T follicular helper cell (primary cell): ENCODE measurements around the gene CTSF.
"Not testable (repeated sequence)": the region's sequence is repeated elsewhere in the genome, so short reads cannot be mapped to it uniquely, and the experiment has no call there.

ENCODE experiments used
- DNase-seq: peaks from one replicate; pipeline ENCODE4 v3.0.0-alpha.2; 2020; ENCODE audit warnings: low read depth
- total RNA-seq, 2 experiments: gene quantifications; one replicate each; lab custom pipeline; 2026; lab: John Stamatoyannopoulos, UW

The CTSF gene
- 1.4 to 34.5 reads per million in 2 experiments for total RNA-seq

DNA sequence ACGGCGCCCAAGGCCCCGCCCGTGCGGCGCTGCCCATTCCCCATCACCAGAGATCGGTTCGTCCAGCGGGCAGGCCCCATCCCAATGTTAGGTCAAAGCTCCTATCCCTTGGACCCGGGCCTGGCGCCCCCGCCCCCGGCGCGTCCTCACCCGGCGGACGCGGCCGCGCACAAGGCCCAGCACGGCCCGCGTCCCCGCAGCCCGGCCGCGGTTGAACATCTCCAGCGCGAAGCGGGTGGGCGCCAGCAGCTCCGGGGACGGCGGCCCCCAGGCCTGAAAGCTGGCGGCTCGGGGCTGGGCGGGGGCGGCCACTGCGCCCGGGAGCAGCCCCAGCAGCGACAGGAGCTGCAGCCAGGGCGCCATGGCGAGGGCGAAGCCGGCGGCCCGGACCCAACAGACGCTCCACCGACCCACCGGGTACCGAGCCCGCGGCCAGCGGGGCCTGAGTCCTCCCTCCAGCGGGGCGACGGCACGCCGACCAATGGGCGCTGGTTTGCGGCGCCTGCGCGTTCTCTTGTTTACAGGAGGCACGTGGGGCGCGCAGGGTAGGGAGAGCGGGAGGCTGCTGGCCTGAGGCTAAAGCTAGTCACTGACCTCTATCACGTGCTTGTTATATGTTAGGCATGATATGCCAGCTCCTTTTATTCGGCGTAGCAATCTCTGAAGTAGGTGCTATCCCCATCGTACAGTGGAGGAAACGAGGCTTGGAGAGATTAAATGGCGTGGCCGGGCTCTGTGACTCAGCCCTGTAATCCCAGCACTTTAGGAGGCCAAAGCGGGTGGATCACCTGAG, at the start of gene CTSF:
Gene CTSF (minus strand): TSS at position 483 of the 793 bp plus-strand sequence. CDS start 120 bp downstream, at position 363.
- DNase-seq = peak; percentile 56

DNA sequence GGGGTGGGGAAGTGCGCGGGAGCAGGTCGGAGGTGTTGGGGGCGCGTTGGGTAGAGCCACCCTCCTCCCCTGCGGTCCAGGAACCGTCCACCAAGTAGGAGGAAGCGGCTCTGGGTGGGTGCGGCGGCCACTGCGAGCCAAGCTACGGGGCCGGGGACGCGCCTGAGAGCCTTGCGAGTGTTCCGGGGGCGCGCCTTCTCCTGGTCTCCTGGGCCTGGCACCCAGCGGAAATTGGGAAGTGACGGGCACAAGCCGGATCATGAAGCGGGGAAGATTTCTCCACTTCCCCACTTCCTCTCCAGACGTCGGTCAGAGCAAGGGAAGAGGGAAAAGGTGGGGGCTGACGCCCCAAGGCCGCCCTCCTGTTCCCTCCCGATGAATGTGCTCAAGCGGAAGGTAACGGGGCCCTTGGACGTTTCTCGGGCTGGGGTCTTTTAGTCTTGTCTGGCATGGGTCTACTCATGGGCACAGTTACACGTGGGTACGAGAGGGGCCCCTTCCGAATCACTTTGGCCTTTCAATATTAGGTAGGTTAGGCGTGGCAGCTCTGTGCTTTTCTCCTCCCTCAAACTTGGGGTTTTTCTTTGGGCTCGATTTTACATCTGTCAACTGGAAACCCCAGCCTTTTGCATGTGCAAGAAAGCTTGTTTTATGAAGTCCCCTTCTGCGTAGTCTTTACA, 48.9 kb upstream of the CTSF start:
- no peak for DNase-seq

DNA sequence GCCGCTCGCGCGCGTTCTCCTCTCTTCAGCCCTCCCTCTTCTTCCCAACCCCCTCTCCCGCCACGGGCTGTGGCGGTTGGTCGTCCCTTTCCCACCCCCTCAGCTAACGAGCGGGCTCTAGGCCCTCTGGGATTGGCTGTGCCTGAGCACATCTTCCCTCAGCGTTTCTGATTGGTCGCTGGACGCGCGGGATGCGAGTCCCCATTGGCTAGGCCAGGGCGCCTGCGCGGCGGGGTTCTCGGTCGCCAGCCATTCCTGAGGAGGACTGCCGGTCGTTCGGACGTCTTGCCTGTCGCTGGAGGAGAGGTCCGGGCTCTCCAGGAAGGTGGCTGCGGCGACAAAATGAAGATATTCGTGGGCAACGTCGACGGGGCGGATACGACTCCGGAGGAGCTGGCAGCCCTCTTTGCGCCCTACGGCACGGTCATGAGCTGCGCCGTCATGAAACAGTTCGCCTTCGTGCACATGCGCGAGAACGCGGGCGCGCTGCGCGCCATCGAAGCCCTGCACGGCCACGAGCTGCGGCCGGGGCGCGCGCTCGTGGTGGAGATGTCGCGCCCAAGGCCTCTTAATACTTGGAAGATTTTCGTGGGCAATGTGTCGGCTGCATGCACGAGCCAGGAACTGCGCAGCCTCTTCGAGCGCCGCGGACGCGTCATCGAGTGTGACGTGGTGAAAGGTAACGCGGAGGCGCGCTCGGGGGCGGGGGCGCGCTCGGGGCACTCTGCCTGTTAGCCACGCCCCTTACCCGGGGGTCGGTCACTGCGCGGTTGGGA, 48.2 kb upstream of the CTSF start, which contains the start of gene RBM14:
Gene RBM14 (plus strand): TSS at position 252 of the 776 bp plus-strand sequence. CDS start 91 bp downstream, at position 343.
- peak; percentile 98 for DNase-seq

DNA sequence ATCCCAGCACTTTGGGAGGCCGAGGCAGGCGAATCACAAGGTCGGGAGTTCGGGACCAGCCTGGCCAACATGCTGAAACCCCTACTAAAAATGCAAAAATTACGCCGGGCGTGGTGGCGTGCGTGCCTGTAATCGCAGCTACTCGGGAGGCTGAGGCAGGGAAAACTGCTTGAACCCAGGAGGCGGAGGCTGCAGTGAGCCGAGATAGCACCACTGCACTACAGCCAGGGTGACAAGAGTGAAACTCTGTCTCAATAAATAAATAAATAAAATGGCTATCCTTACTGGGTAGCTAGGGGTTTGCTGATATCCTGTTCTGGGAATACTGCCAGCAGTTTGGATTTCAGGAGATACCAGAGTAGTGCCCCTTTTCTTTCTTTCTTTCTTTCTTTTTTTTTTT, 45.7 kb upstream of the CTSF start:
- no peak for DNase-seq

DNA sequence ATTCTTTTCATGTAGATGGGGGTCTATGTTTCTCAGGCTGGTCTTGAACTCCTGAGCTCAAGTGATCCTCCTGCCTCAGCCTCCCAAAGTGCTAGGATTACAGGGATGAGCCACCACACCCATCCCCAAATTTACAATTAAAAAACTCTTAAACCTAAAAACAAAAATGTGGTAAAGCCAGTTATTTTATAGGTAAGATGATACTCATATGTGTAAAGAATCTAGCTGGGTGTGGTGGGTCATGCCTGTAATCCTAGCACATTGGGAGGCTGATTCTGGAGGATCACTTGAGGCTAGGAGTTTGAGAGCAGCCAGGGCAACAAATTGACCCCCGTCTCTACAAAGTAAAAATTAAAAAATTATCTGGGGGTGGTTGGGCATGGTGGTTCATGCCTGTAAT, 44.1 kb upstream of the CTSF start:
- DNase-seq = no peak

DNA sequence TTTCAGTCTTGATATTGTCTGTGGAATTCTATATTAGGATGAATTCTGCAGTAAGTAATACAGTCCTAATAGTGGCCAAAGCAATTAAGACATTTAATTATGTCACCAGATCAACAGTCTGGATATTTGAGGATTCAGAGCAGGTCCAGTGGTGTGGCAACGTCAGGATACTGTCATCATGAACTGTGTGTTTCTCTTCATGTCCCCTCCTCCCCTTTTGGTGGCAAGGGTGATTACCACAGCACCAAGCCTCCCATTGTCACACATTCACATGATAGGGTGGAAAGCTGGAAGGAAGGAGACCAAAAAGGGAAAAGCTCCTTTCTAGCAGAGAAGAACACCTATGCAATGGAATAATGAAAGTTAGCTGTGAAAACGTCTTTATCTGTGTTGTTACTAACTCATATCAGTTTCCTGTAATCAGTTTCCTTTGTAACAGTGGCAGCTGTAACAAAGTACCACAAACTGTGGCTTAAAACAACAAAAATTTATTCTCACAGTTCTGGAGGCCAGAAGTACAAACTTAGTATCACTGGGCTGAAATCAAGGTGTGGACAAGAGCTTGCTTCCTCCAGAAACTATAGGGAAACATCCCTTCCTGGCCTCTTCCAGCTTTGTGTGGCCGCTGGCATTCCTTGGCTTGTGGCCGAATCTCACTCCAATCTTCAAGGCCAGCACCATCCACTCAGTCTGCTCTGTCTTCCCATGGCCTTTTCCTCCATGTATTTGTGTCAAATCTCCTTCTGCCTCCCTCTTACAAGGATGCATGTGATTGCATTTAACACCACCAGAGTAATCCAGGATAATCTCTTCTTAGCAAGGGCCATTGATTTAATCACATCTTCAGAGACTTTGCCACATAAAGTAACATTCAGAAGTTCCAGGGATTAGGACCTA, 41.6 kb upstream of the CTSF start:
- no peak for DNase-seq

DNA sequence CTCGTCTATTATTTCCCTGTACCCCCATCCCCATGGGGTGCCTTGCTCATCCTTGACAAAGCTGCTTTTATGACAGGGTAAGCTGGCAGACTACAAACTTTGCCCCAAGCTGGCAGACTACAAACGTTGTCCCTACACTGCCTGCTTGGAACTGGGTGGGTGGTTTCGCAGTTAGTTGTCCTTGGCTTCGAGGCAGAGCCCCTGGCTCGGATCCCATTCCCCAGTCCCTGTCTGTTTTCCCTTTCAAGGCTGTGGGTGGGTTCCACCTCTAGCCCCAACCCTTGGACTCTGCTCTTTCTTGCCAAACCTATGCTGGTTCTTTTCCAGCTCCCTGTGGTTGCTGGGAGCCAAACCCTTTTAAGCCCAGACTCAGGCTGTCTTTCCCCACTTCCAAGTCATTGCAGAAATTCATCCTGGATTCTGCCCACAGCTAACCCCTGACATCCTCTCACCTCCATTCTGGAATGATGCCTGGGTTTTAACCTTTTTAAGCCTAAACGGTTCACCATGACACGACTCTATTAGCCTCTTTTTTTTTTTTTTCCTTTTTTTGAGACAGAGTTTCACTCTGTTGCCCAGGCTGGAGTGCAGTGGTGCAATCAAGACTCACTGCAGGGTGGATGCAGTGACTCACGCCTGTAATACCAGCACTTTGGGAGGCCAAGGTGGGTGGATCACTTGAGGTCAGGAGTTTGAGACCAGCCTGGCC, 38.9 kb upstream of the CTSF start:
- no peak for DNase-seq

DNA sequence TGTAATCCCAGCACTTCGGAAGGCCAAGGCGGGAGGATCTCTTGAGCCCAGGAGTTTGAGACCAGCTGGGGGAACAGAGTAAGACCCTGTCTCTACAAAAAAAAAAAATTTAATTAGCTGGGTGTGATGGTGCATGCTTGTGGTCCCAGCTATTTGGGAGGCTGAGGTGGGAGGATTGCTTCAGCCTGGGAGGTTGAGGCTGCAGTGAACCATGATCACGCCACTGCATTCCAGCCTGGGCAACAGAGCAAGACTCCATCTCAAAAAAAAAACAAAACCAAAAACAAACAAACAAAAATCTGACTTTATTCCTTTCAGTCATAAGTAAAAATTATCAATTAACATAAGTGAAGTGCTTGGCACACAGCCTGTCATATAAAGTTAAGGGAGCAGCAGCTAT, 38.2 kb upstream of the CTSF start:
- not testable (repeated sequence) for DNase-seq

DNA sequence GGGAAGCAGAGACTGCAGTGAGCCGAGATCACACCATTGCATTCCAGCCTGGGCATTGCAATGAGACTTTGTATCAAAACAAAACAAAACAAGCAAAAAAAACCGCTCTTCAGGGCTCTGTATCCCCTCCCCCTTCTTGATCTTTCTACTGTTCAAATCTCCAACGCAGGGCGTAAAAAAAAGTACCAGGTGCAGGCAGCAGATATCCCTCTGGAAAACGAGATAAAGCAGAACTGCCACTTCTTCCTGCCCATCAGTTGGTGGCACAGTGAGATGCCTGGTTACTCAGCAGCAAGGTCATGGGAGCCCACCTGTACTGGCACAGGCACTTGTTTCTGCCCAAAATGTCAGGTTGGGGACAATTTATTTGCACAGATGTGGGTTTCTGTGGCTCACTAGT, 35.7 kb upstream of the CTSF start:
- no peak for DNase-seq

DNA sequence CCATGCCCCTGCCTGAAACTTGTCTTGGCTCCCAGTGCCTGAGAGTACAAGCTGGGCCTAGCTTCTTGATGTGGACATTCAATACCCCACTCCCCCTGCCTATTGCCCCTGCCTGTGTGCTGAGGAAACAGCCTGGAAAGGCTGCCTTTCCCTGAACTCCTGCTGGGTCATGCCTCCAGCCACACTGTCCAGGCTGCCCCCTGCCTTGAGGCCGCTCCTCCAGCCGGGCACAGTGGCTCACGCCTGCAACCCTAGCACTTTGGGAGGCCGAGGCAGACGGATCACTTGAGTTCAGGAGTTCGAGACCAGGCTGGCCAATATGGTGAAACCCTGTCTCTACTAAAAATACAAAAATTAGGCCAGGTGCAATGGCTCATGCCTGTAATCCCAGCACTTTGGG, 34.7 kb upstream of the CTSF start:
- no peak for DNase-seq

DNA sequence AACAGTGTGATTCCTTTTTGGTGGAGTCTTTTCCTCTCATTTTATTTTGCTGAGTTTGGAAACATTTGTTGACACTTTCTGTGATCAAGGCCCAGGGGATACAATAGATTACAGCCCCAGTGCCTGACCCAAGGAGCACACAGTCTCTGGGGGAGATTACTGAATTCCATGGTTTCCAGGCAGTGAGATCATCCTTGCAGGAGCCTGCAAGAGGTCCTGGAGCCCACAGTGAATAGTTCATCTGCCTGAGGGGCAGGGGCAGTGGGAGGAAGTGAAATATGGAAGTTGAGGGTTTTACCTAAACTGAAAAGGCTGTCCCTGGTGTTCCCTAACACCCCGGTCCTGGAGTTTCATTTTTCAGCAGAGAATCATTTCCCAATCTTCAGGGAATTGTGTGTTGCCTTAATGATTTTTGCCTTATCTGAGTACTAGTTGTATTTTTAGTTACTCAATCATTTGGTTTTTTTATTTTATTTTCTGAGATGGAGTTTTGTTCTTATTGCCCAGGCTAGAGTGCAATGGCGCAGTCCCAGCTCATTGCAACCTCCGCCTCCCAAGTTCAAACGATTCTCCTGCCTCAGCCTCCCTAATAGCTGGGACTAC, 32.3 kb upstream of the CTSF start:
- no peak for DNase-seq

DNA sequence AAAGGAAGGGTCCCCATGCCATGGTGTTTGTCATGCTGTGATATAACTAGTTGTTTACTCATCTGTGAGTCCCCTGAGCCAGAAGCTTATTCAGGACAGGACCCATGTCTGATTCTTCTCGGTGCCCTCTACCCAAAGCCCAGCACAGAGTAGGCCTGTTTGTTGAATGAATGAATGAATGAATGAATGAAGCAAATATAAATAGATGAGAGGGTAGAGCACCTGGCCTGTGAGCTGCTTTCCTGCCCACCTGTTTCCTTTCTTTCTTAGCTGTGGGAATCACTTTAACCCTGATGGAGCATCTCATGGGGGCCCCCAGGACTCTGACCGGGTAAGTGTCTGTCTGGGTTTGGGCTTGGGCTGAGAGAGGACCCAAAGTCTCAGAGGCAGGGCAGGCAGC, 31.8 kb upstream of the CTSF start:
- no peak for DNase-seq

DNA sequence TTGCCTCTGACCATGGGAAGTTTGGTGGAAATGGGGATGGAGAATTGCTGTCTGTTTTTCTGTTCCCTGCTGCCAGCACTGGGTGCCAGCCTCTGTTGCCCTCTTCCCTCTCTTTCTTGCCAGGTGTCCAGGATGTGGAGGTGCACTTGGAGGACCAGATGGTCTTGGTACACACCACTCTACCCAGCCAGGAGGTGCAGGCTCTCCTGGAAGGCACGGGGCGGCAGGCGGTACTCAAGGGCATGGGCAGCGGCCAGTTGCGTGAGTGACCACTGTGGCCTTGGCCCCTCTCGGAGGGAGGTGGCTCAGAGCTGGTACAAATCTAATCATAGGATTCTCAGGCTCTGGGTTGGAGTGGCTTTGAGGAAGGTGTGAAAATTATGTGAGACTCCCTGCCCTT, 30.6 kb upstream of the CTSF start:
- DNase-seq = no peak

DNA sequence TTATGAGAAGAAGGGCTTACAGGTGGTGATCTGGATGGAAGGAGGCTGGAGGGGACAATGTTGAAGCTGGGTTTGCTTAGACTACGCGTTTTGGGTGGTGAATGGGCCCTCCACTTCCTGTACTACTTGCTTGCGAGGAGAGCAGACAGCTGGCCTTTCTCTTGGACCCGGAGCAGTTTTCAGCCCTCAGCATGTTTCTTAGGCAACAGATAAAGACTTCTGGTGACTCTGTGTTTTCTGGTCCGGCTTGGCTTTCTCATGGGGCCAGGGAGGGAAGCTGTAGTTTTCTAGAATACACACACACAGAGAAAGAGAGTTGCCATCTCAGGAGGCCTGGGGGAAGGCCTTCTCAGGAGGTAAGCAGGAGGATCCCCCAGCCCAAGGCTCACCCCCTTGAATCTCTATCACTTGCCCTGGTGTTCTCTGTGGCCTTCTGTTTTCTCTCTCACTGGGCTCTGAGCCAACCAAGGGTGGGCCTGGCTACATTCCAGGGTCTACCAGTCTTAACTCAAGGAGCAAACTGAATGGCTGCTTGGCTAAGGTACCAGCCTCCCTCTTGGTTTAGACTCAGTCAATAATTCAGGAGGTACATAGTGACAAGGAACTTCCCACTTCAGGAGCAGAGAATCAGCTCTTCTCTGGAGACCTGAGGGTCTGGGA, 27.0 kb upstream of the CTSF start:
- no peak for DNase-seq

DNA sequence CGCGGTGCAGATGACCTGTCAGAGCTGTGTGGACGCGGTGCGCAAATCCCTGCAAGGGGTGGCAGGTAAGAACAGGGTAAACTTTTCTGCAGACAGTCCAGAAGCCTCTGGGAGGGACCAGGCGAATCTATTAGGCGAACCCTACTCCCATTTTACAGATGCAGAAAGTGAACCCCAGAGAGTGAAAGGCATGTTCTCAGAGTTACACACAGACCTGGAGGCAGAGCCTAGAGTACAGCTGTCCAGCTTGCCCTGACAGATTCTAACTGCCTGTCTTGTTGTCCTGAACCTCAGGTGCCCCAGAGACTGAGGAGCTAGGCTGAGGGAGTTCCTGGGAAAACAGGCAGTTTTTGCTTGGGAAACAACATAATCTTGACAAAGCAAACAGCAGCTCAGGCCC, 25.2 kb upstream of the CTSF start:
- no peak for DNase-seq

DNA sequence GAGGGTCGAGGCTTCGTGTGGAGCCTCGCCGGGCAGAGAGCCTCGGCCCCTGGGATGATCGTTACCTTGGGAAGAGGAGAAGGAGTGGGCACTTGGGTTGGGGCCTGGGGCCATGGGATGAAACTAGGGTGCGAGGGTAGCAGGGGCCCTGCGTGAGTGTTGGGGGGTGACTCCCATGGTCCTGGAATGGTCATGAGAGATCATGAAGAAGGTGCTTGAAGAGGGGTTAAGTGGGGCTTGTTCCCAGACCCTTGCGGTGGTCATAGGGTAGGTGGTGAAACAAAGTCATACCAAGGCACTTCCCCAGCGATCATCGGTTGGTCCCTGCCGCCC, 24.9 kb upstream of the CTSF start:
- DNase-seq = no peak

DNA sequence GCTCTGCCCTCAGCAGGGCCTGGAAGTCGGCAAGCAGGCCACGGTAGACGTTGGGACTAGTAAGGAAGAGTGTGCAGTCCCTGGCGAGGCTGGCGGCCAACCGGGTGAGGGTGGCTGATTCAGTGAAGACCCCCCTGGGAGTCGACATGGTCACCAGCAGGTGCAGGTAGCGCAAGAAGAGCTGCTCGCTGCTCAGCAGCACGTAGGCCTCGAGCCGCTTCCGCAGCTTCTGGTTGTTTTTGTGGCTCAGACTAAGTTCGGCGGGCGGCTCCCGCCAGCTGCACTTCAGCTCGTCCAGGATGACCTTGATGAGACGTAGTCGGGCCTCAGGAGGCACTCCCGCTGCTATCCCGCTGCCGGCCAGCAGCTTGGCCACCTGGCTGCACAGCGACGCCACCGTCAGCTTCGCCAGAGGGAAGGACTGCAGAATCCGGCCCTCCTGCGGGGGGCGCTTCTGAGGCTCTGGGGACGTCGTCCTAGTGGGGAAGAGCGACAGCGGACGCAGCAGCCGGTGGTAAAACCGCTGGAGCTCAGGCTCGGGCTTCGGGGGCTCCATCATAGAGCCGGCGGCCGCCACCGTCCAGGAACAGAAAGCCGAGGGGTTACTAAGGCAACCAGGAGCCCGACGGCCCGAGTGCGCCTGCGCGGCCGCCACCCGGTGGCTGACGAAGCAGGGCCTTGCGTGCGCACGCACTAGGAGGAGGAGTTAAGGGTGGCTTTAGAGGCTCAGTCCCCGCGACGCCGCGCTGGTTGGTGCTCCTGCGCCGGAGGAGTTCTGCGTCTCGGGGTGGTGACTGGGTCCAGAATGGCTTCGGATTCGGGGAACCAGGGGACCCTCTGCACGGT, 24.3 kb upstream of the CTSF start, which contains the start of the genes CCDC87 and CCS:
Gene CCDC87 (minus strand): TSS at position 607 of the 846 bp plus-strand sequence. CDS start 48 bp downstream, at position 559.
Gene CCS (plus strand): TSS at position 729 of the 846 bp plus-strand sequence. CDS start 77 bp downstream, at position 806.
- peak; percentile 98 for DNase-seq

DNA sequence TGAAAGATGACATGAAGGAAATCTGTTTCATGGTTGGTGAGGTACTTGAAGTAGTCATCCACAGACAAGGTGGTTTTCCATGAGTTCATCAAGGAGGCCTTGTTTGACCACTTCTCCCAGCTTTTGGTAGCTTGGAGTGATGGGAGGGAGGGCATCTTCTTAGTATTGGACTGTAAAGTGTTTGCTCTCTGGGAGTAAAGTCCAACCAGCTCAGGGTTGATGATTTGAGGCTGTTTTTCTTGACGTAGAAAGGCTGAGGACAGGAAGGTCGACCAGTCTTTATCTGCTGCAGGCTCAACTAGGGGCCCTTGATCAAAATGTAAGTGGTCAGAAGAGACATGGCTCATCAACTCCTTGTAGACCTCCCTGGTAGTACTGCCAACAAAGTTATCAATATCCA, 22.8 kb upstream of the CTSF start:
- DNase-seq = no peak
